HG02610 (cell line): Measurements from ENCODE around the gene RAPGEF1.

Experiments used
- ATAC-seq: cut with Tn5 transposase; IDR thresholded peaks from one replicate; pipeline ENCODE4 v1.9.1; 2021; ENCODE audit warnings: mild to moderate bottlenecking, moderate library complexity; ENCODE audit not compliant: unreplicated experiment

The RAPGEF1 gene

DNA sequence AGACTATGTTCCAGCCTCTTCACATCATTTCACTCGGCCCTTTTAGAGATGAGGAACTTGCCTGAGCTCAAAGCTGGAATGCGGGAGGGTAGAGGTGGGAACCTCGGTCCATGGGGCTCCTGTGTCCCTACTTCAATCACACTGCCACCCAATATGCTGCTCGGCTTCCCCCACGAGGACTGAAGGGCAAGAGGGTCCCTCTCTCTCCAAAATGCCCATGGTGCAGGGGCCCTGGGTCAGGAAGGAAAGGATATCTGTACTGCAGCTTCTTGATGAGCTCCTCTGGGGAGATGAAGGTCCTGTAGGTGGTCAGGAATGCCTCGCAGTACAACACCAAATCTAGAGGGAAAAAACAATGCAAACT is 148.0 kb downstream of the RAPGEF1 start:
- no peak for ATAC-seq

DNA sequence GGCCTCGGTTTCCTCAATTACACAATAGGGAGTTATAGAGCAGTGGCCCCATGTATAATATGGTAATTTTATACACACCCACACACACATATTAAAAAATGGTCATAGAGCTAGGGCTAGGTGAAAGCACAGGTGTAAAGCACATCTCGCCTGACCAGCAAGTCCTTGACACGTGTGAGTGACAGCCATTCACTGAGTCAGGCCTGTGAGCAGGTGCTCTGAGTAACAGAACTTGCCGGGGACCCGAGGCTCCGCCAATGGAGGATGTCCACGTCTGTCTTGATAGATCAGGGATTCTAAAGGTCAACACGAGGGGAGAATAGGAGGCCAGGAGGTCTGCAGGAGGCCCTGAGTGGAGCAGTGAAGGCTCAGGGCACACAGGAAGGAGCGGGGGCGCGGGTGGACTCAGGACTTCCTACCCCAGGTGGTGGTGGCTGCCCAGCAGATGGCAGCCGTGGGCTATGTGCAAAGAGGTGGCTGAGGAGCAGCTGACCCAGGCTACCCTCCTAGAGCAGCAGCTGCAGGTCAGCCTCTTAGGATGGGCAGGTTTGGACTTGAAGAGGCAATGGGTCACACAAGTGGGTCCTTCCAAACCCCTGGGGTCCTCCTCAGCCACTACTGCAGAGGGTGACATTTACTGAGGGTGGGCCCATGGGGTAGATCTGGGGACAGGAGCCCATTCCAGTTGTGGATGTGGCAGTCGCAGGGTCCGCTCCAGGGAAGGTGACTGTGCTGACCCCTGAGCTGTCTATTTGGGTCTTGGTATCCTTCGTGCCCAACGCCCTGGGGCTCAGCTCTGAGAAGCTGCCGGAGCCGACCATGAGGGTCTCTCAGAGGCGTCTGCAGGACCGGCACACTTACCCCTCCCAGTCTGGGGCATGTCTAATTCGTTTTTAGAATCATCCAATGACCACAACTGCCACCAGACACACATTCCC is 148.7 kb downstream of the RAPGEF1 start:
- no peak for ATAC-seq

DNA sequence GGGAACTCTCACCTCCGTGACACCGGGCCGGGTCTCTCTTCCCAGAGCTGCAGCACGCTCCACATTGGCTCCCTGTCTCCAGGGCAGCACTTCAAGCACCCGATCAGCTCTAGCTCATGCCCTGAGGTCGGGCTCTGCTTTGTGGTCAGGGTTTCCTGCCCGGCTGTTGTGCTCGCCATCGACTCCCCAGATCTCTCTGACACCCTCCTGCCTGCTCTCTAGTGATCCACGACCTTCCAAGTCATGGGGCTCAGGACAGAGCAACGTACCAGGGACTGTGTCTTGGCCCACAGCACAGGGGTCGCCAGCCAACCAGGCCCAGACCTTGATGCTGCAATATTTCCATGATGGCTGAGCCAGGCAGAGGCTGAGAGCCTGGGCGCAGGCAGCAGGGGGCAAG is 149.4 kb downstream of the RAPGEF1 start:
- ATAC-seq, result no peak

DNA sequence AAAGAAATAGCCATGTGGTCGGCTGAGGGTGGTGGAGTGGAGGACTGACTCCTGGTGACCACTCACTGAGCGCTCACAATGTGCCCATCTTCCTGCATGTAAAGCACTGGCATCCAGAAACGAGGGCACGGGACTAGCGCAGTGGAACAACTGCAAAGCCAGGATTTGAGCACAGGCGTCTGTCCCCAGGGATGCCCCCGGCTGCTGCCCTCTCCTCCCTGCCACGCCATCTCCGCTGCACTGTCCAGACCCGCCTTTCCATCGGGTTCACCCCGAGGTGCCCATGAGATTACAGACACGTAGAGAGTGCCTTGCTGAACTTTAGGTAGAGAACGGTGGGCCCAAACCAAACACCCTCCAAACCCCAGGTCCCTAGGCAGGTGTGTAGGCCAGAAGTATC is 149.9 kb downstream of the RAPGEF1 start:
- ATAC-seq, result no peak

DNA sequence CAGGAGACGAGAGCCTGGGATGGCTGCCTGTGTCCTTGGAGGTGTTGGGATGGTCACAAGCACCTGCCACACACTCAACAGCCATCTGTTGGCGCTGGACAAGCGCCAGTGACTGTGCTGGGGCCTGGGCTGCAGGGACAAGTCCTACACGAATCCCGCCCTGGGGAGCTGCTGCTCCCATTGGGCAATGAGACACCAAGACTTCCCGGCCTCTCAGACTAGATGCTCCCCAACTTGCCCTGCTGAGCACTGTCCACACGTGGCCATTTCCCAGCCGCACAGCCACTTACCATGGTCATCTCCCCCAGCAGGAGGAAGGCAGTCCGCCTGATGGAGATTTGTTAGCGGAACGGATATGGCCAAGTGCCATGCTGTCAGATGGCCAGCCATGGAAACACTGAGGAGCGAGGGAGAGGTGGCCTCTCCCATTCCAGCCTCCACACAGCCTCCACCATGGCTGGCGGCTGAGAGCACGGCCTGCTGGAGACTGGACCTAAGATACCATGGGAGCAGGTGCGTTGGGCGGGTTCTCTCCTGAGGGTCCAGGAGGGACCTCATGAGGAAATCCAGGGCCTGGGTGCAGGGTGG is 150.7 kb downstream of the RAPGEF1 start:
- ATAC-seq, result no peak

DNA sequence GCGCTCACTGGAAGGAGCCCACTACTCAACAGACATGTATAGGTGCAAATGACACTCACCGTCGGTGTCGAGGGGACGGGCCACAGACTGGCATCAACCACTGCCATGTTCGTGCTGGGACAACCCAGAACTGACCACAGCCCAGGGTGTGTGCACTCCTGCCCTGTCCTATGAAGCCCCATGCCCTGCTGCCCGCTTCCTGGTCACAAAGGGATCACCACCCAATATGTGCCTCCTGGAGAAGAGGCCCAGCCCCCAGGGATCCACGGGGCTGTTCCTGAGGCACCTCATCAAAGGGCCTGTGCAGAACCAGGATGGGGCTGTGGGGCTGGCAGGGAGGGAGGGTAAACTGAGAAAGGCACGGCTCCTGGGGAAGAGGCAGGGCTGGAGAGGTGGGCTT is 151.5 kb downstream of the RAPGEF1 start:
- no peak for ATAC-seq

DNA sequence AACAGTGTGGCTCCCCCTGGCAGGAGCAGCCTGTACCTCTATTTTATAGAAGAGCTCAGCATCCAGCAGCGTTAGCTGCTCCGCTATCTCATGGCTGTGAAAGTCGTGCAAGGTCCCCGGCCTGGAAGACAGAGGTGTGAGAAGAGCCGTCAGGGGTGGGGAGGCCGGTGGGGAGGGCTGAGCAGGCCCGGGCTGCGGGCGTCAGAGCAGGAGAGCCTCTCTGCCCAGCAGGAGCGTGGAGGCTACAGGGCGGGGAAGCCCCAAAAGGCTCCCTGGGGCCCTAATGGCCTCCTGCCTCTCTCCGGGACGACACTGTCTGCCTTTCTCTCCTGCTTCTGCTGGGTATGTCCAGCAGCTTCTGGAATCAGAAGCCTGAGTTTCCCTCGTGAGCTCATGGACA is 152.0 kb downstream of the RAPGEF1 start:
- ATAC-seq, result no peak

DNA sequence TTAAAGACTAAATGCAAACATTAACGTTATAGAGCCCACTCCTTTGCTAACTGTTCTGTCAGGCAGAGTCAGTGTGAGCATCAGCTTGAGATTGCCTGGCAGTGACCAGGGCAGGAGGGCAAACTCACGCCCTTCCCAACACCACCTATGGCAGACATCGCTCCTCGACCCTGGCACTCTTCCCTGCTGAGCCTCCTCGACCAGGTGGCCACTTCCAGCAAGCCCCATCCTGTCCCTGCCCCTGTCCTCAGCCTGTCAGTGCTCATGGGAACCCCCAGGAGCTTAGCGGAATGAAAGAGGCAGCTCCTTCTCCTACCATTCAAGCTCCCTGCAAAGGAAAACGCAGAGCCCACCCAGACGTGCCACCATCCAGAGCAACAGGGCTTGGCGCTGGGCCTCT is 152.5 kb downstream of the RAPGEF1 start:
- ATAC-seq, result no peak

DNA sequence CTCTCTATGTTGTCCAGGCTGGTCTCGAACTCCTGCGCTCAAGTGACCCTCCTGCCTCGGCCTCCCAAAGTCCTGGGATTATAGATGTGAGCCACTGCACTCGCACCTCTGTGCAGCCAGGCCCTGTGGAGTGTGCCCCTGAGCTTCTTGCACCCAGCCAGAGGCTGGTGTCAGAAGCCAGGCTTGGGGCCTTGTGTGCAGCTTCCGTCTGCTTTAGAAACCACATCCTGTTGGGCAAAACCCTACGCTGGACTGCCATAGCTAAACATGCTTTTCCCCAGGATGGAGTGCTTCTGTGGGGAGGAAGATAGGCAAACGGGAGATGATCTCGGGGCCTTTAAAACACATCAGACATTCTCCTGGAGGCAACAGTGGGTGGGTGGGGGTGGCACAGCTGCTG is 154.5 kb downstream of the RAPGEF1 start:
- peak; percentile 41 for ATAC-seq

DNA sequence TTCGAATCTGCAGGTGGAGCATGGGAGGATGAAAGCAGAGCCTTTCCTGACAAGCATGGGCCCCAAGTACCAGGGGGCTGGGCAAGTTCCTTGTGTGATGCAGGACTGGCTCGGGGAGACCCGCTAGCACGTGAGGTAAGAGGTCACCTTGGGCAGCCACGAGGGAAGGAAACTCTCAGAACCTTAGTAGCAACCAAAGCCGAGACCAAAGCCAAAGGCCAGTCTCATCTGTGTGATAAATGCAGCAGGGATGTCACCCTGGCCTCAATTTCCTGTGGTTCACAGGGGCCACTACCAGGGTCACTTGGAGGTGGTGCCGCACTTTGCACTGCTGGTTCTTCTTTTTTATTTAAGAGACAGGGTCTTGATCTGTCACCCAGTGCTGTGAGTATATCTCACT is 155.0 kb downstream of the RAPGEF1 start:
- ATAC-seq, result no peak

DNA sequence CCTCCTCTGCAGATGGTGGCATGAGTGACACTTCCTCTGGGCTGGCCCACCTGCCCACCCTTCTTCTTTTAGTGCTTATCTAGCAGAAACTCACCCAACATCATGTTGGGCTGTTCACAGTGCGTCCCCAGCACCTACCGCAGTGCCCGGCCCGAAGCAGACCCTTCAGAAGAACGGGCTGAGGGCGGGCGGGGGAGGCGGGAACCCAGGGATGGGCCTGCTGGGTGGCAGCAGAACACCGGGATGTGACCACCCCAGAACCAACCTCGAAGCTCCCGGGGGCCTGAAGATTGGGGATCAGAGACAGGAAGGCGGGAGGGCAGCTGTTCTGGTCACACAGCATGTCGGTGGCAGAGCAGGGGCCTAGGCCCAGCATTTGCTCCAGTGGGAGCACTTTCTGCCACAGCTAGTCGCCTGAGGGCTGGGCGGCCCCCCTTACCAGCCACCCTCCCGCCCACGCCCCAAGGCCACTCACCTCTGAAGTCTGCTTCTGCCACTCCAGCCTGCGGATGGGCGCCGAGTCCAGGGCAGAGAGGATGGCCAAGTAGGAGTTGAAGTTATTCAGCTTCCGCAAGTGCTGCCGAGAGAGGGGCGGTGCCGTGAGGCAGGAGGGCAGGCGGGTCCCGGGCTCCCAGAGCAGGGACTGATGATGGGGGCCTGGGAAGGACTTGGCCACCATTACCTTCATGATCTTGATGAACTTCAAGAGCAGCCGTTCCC is 155.9 kb downstream of the RAPGEF1 start:
- ATAC-seq, result no peak

DNA sequence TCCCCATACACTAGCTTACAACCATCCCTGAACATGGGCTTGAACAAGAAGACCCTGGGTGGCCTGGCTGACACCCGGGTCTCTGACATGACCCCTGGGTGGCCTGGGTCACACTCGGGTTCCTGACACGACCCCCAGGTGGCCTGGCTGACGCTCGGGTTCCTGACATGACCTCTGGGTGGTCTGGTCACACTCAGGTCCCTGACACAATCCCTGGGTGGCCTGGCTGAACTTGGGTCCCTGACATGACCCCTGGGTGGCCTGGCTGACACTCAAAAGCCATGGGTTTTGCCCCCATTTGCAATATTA is 156.6 kb downstream of the RAPGEF1 start:
- ATAC-seq, result no peak

DNA sequence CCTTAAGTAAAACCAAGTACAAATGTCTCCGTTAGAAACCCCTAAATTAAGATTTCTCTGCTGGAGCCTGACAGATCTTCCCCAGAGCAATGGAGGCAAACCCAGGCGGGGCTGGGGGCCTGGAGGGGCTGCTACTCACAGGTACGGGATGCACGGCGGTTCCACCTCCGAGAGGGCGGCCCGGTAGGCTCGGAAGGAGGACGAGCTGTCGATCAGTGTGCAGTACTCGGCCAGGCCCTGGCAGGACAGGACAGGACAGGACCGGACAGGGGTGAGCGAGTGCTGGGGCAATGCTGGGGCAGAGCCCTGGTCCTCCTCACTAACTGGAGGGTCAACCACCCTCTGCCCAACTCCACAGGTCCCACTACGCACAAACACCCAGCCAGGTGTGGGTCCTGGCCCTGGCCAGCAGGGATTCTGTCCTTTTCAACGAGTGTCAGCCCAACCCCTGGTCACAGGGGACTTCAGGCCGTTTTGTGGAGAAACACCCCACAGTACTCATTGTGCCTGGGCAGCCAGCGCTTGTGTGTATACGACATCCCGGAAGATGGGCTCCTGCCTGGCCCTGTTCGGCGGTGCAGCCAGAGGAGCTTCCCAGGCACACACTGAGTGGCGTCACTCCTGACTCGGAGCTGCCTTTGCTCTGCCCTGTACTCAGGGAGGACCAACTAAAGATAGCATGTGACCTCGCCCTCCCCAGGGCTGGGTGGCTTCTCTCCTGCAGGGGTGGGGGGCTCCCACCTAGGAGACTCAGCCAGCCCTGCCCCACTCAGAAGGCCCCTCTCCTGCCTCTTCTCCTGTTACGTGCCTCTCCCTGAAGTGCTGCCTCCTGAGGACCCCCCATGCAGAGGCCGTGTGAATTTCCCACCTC is 157.2 kb downstream of the RAPGEF1 start:
- no peak for ATAC-seq

DNA sequence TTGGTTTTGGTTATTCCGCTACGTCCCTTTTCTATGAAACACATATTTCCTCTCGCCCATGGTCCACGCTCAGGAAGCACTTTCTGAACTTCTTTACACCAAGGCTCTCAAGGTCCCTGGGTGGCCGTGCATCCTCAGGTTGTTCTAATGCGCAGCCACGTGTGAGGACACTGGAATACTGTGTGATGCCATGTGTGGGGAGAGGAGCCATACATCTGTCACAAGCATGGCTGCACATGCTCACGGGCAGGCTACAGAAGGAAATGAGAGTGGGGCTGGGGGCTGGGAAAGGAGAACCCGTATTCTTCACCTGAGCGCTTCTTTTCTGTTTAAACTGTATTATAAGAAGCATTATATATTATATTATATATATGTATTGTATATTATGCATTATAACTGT is 157.8 kb downstream of the RAPGEF1 start:
- ATAC-seq, result no peak

DNA sequence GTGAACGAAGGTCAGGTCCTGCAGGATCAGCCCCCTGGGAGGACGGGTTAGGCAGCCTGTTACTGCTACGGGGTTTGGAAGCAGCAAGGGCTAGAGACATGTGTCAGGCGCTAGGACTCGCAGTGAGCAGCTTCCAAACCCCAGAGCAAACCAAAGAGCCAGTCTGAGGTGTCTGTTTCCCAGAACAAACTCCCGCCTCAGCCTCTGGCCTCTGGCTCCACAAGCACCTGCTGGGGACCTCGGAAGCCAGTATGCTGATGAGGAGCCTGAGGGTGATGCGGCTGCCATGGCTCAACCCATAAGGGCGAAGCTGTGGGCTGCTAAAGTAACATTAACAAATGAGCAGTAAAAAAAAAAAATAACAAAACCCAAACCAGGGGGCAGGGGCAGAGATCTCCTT is 159.5 kb downstream of the RAPGEF1 start:
- ATAC-seq, result no peak

DNA sequence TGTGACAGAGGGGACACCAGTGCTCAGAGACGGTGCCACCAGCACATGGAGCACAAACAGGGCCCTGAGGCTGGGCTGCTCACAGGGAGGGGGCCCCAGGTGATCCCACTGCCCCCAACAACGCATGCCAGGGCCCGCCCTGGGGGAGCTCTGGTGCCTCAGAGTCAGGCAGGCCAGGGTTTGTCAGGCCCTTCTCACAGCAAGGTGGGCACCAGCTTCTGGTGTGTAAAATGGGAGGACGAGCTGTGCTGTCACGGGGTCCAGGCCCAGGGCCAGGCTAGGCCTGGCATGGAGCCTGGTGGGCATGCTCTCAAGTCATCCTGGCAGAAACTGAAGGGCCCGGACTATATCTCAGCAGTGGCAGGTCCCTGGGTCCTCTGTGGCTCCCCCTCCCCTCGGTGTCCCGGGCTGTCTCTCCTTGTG is 160.1 kb downstream of the RAPGEF1 start:
- ATAC-seq, result no peak

DNA sequence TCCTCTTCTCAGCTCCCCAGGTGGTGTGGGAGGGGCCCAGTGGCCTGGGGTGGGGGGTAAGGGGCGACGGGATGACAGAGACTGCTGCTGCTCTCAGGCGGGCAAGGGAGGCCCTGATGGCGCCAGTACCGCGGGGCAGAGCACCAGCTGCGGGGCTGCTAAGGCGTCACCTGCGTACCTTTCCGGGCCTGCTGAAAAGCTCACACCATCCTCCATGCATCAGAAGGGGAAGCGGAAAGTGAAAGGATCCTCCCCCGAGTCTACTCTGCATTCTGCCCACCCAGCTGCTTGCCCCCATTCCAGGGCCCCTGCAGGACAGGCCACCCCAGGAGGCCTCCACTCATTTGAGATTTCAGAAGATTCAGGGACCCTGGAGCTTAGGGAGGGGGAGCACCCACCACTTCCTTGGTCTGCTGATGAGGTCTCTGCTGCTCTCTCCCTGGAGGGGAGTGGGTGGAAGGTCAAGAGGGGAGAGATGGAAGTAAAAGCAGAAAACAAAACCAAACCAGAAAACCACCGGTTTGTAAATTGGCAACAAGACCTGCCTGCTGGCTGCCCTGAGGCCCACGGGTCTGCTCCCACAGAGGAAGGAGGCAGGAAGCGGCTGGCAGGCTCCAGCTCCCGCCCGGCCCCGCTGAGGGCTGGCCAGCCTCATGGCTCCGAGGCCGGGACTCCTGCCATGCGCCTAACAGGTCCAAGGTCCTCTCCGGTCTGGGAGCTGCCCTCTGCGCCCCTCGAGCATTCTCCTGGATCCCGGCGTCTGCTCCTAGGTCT is 161.0 kb downstream of the RAPGEF1 start:
- ATAC-seq, result peak; percentile 51

DNA sequence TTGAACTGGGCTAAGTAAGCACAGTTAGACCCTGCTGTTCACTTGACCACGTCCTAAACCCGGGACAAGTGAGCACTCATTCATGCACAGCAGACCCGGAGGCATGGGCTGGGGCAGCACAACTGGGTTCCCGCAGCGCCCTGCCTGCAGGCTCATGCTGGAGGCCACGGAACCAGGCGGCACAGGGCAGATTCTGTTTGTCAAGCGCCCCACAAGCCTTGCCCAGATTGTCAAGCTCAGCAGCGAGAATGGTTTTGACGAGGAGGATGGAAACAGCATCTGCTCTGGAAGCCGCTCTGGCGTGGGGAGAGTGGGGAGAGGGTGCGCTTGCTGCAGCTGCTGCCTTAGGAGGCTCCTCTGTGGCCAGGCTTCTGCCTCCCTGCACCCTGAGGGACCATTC is 161.9 kb downstream of the RAPGEF1 start:
- no peak for ATAC-seq

DNA sequence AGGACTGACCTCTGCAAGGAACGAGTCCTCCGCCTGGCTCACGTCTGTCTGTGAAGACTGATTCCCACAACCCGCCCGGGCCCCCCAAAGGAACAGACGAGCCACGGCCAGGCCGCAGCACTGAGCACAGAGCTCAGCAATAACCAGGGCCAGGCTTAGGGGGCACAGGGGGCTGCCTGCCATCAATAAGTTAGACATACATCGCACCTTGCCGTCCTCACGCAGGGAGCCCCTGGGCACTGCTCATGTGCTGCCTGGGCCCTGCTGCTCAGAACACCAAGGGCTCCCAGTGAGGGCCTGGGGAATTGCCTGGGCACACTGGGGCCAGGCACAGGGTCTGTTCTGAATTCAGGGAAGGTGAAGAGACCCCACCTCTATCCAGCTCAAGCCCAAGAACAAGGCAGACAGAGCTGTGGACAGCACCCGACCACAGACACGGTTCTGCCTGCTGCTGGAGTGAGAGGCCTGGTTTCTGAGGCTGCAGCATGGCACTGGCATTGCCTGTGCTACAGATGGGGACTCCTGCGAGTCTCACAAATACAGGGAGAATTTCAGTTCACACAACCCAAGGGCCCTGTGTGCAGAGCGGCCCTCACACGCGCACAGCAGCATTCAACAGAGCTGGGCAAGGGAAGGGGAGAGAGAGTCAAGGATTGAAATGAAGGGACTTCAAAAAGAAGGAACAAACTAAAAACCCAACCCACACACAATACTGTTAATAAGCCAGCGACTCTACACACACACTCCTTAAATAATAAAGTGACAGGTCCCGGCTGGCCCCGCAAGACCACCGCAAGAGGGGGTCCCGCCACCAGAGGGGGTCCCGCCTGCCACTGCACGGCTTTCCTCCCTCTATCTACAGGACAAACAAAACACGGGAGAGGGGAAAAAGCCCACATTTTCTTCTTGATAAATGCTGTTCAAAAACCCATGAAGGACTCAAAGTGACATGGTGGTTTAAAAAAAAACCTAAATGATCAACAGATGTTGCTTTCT is 162.6 kb downstream of the RAPGEF1 start:
- ATAC-seq, result no peak
